G401.6 (cell line): ENCODE measurements around the gene LAG3.

Experiments
- FAIRE-seq: peaks from 2 replicates; lab custom pipeline; 2012; peaks lifted over from hg19 to GRCh38; lab: Jason Lieb, UNC

The LAG3 gene

DNA sequence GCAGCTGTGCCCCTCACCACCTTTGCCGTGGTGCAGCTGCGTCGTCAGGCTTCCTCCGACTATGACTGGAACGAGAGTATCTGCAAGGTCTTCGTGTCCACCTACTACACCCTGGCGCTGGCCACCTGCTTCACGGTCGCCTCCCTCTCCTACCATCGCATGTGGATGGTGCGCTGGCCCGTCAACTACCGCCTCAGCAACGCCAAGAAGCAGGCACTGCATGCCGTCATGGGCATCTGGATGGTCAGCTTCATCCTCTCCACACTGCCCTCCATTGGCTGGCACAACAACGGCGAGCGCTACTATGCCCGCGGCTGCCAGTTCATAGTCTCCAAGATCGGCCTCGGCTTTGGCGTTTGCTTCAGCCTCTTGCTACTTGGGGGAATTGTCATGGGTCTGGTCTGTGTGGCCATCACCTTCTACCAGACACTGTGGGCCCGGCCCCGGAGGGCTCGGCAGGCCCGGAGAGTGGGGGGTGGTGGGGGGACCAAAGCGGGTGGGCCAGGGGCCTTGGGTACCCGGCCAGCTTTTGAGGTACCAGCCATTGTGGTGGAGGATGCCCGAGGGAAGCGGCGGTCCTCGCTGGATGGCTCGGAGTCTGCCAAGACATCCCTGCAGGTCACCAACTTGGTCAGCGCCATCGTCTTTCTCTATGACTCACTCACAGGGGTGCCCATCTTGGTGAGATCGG lies 51.9 kb downstream of the LAG3 start:
- FAIRE-seq = no peak

DNA sequence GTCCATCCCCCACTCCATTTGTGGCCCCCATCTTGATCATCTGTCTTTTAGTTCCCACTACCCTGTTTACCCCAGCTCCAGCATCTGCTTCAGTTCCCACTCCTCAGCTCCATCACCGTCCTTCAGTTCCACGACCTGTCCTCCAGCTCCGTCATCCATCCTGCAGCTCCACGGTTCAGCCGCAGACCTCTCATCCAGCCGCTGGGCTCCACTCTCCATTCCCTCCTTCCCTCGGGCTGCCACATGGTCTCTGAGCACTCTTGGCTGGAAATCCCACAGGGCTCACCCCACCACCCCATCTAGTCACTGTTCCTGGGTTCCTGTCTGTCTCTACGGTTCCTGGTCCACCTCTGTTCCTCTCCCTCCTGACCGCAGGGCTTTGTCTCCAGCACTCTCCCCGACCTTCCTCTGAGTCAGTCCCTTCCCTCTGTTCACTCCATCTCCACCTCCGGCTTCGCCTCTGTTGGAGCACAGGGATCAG lies 52.6 kb downstream of the LAG3 start:
- FAIRE-seq = no peak

DNA sequence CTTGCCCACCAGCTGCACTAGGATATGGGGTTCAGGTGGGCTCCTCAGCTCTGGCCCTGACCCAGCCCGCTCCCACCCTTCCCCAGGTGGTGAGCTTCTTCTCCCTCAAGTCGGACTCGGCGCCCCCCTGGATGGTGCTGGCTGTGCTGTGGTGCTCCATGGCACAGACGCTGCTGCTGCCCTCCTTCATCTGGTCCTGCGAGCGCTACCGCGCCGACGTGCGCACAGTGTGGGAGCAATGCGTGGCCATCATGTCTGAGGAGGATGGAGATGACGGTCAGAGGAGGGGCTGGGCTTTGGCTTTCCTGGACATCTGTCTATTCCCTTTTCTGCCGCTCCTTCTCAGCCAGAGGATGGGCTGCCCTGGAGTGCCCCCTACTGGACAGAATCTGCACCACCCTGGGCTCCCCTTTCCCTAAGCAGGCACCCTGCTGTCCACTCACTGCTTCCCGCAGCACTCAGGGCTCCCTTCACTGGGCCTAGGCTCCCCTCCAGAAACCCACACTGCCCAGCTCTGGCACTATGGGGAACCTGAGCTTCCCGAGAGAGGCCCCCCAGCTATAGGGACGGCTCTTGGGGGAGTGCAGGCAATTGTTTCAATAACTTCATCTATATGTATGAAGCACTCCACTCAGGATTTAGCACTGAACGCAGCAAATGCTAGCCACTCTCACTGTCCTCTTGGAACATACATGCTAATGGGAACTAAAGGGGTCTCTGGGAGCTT lies 53.2 kb downstream of the LAG3 start:
- FAIRE-seq = peak; percentile 81

- no peak for FAIRE-seq
Observed at GRCh38 chr12:6826125-6826733, 53.9 kb downstream of the LAG3 start.

DNA sequence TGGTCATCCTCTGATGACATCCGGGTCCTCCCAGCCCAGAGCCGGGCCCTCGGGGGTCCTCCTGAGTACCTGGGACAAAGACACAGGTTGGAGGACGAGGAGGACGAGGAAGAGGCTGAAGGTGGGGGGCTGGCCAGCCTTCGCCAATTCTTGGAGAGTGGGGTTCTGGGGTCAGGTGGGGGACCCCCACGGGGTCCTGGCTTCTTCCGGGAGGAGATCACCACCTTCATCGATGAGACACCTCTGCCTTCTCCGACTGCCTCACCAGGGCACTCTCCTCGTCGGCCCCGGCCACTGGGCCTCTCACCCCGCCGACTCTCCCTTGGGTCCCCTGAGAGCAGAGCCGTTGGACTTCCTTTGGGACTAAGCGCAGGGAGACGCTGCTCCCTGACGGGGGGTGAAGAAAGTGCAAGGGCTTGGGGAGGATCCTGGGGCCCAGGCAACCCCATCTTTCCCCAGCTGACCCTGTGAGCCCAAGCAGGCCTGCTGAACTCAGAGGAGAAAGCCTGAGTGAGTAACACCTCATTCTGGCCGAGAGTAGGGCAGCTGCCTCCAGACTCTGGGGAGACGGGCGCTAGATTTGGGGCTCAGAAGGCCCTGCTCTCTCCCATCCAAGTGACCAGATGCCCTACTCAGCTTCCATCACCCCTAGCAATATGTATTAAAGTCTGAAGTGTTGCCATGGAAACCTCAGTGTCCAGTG lies 54.6 kb downstream of the LAG3 start:
- no peak for FAIRE-seq

- peak; percentile 97 for FAIRE-seq
Observed at GRCh38 chr12:6827437-6827911, 55.2 kb downstream of the LAG3 start.
